HG02678 (cell line): ENCODE data around the gene NMRAL1.

Experiments used
- ATAC-seq: cut with Tn5 transposase; IDR thresholded peaks from one replicate; pipeline ENCODE4 v1.9.1; 2021; ENCODE audit warnings: mild to moderate bottlenecking, moderate library complexity; ENCODE audit not compliant: unreplicated experiment

The NMRAL1 gene

GRCh38 chr16:4467916-4468315, 6.5 kb downstream of the NMRAL1 start:
- ATAC-seq, result no peak

- no peak for ATAC-seq
These were observed 8.2 kb downstream of the NMRAL1 start for GRCh38 chr16:4465977-4466779.

GRCh38 chr16:4463522-4464163, 10.8 kb downstream of the NMRAL1 start:
- no peak for ATAC-seq

GRCh38 chr16:4461250-4462085, 13.0 kb downstream of the NMRAL1 start:
- ATAC-seq, result no peak

GRCh38 chr16:4460936-4461249, 13.5 kb downstream of the NMRAL1 start:
- no peak for ATAC-seq

- ATAC-seq, result no peak
These were observed 18.5 kb downstream of the NMRAL1 start for GRCh38 chr16:4455951-4456350.

GRCh38 chr16:4455081-4455480, 19.3 kb downstream of the NMRAL1 start:
- ATAC-seq, result no peak

GRCh38 chr16:4454623-4455022, 19.8 kb downstream of the NMRAL1 start:
- ATAC-seq, result no peak

GRCh38 chr16:4452674-4453073, 21.8 kb downstream of the NMRAL1 start:
- no peak for ATAC-seq

- no peak for ATAC-seq
These were observed 23.4 kb downstream of the NMRAL1 start for GRCh38 chr16:4450931-4451519.

GRCh38 chr16:4450430-4450829, 24.0 kb downstream of the NMRAL1 start:
- no peak for ATAC-seq

GRCh38 chr16:4443986-4444385, 30.4 kb downstream of the NMRAL1 start:
- ATAC-seq, result no peak

- ATAC-seq, result no peak
These were observed 31.2 kb downstream of the NMRAL1 start for GRCh38 chr16:4443271-4443670.

- no peak for ATAC-seq
These were observed 32.1 kb downstream of the NMRAL1 start for GRCh38 chr16:4442371-4442770.

GRCh38 chr16:4437366-4437765, 37.1 kb downstream of the NMRAL1 start:
- ATAC-seq, result no peak

- ATAC-seq, result no peak
These were observed 38.9 kb downstream of the NMRAL1 start for GRCh38 chr16:4435337-4436067.

- ATAC-seq, result no peak
These were observed 40.3 kb downstream of the NMRAL1 start for GRCh38 chr16:4433914-4434787.

GRCh38 chr16:4433228-4433627, 41.2 kb downstream of the NMRAL1 start:
- no peak for ATAC-seq

GRCh38 chr16:4431023-4431422, 43.4 kb downstream of the NMRAL1 start:
- ATAC-seq, result no peak

GRCh38 chr16:4428500-4428899, 45.9 kb downstream of the NMRAL1 start:
- ATAC-seq, result no peak
